WERI-Rb-1 (cell line): Measurements from ENCODE around the gene UBAP1L.
"Not testable (repeated sequence)": the region's sequence is repeated elsewhere in the genome, so short reads cannot be mapped to it uniquely, and the experiment has no call there.

Experiments used
- DNase-seq: peaks from one replicate; pipeline ENCODE4 v3.0.0-alpha.2; 2020
- H3K27ac ChIP-seq: fragments of 250-450 bp; sonication (Bioruptor Pico); 2 replicates; pipeline ENCODE4 v1.5.1; 2020; ENCODE audit warnings: mild to moderate bottlenecking, moderate library complexity
- H3K27me3 ChIP-seq: fragments of 250-450 bp; sonication (Bioruptor Pico); 2 replicates; pipeline ENCODE4 v1.5.1; 2021; ENCODE audit warnings: mild to moderate bottlenecking, low read depth, moderate library complexity; ENCODE audit not compliant: insufficient read depth, severe bottlenecking
- H3K36me3 ChIP-seq: fragments of 250-450 bp; sonication (Bioruptor Pico); 2 replicates; pipeline ENCODE4 v1.5.1; 2020; ENCODE audit warnings: mild to moderate bottlenecking, moderate library complexity
- H3K4me3 ChIP-seq: 2 replicates; pipeline ENCODE4 v1.5.1; 2011; ENCODE audit warnings: low read depth, mild to moderate bottlenecking, control low read depth, low read length
- H3K9me3 ChIP-seq: fragments of 250-450 bp; sonication (Bioruptor Pico); 2 replicates; pipeline ENCODE4 v1.5.1; 2021; ENCODE audit warnings: mild to moderate bottlenecking, moderate library complexity; ENCODE audit not compliant: severe bottlenecking
- TF ChIP-seq, protein P1 (sequence below): IDR thresholded peaks from 2 replicates; pipeline ENCODE4 v1.5.1; 2011; ENCODE audit warnings: low read depth, mild to moderate bottlenecking, control low read depth, inconsistent platforms, low read length

Gene UBAP1L

DNA sequence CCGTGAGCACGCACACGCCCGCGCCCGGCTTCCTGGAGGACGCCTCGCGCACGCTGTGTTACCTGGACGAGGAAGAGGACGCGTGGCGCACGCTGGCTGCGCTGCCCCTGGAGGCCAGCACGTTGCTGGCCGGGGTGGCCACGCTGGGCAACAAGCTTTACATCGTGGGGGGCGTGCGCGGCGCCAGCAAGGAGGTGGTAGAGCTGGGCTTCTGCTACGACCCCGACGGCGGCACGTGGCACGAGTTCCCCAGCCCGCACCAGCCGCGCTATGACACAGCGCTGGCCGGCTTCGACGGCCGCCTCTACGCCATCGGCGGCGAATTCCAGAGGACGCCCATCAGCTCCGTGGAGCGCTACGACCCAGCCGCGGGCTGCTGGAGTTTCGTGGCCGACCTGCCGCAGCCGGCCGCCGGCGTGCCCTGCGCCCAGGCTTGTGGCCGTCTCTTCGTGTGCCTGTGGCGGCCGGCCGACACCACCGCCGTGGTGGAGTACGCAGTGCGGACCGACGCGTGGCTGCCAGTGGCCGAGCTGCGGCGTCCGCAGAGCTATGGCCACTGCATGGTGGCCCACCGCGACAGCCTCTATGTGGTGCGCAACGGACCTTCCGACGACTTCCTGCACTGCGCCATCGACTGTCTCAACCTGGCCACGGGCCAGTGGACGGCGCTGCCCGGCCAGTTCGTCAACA is 37.6 kb downstream of the UBAP1L start:
- no peak overlapping the region for H3K27ac ChIP-seq
- DNase-seq, result no peak
- TF ChIP-seq, protein P1, sequence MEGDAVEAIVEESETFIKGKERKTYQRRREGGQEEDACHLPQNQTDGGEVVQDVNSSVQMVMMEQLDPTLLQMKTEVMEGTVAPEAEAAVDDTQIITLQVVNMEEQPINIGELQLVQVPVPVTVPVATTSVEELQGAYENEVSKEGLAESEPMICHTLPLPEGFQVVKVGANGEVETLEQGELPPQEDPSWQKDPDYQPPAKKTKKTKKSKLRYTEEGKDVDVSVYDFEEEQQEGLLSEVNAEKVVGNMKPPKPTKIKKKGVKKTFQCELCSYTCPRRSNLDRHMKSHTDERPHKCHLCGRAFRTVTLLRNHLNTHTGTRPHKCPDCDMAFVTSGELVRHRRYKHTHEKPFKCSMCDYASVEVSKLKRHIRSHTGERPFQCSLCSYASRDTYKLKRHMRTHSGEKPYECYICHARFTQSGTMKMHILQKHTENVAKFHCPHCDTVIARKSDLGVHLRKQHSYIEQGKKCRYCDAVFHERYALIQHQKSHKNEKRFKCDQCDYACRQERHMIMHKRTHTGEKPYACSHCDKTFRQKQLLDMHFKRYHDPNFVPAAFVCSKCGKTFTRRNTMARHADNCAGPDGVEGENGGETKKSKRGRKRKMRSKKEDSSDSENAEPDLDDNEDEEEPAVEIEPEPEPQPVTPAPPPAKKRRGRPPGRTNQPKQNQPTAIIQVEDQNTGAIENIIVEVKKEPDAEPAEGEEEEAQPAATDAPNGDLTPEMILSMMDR, result no peak
- no peak overlapping the region for H3K4me3 ChIP-seq
- no peaks in the 10 kb centered on the region for H3K27me3 ChIP-seq
- no peaks in the 10 kb centered on the region for H3K9me3 ChIP-seq
- no peaks in the 10 kb centered on the region for H3K36me3 ChIP-seq

GRCh38 chr15:65076486-65077290 is 38.3 kb downstream of the UBAP1L start, which contains the start of gene KBTBD13:
Gene KBTBD13, plus strand, starts transcription at chr15:65076746. Its CDS starts 70 bp downstream, at chr15:65076816.
- Histone ChIP-seq H3K4me3 (no peak within 1 kb of the TSS), H3K27ac (no peak within 1 kb of the TSS), H3K27me3 (no peaks in the 10 kb centered on the region), H3K9me3 (no peaks in the 10 kb centered on the region), H3K36me3 (no peaks in the 10 kb centered on the region)
- DNase-seq, result no peak
- TF ChIP-seq, protein P1, result no peak

GRCh38 chr15:65075607-65076395 is 39.2 kb downstream of the UBAP1L start:
- not testable (repeated sequence) for DNase-seq, H3K27me3 ChIP-seq, H3K27ac ChIP-seq, H3K4me3 ChIP-seq, H3K9me3 ChIP-seq, H3K36me3 ChIP-seq

GRCh38 chr15:65074946-65075345 is 40.1 kb downstream of the UBAP1L start:
- not testable (repeated sequence) for H3K27ac ChIP-seq, DNase-seq, H3K27me3 ChIP-seq, H3K4me3 ChIP-seq, H3K36me3 ChIP-seq, H3K9me3 ChIP-seq

GRCh38 chr15:65072617-65073016 is 42.4 kb downstream of the UBAP1L start:
- no peak overlapping the region for H3K27ac ChIP-seq
- H3K36me3 ChIP-seq, result no peaks in the 10 kb centered on the region
- no peak overlapping the region for H3K4me3 ChIP-seq
- H3K27me3 ChIP-seq, result no peaks in the 10 kb centered on the region
- TF ChIP-seq, protein P1, result no peak
- DNase-seq, result no peak
- no peaks in the 10 kb centered on the region for H3K9me3 ChIP-seq

DNA sequence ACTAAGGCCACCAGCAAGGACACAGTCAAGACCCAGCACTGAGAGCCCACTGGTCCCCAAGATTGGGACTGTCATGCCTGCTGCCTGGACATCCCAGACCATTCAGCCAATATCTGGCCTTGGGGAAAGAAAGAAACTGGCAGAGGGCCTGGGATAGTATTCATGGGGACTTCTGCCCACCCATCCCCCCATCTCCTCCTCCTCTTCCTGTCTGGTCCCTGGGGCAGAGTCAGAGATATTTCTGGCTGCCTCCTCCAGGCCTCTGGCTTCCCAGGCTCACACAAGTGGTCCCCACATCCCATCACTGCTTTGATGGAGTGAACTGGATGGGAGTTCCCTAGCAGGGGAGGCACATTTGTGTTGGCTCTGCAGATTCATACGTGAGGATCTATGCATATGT is 43.0 kb downstream of the UBAP1L start:
- H3K36me3 ChIP-seq, result no peaks in the 10 kb centered on the region
- TF ChIP-seq, protein P1, result no peak
- no peak for DNase-seq
- H3K27me3 ChIP-seq, result no peaks in the 10 kb centered on the region
- no peak overlapping the region for H3K27ac ChIP-seq
- H3K4me3 ChIP-seq, result no peak overlapping the region
- H3K9me3 ChIP-seq, result no peaks in the 10 kb centered on the region
